Left lobe of liver (tissue), 2 donors: ENCODE measurements around the gene ASB3. TPM values are rescaled to one million over a fixed set of nuclear protein-coding genes. Genes with fewer than 3 reads are reported as not detected.
"Not testable (repeated sequence)": the region's sequence is repeated elsewhere in the genome, so short reads cannot be mapped to it uniquely, and the experiment has no call there.

Experiments used
- ATAC-seq: fragments of 200-7000 bp; cut with Tn5 transposase; one replicate; pipeline ENCODE4 v1.9.1; 2020; ENCODE audit warnings: mild to moderate bottlenecking, moderate library complexity
- DNase-seq: peaks from one replicate; pipeline ENCODE4 v3.0.0-alpha.2; 2020; ENCODE audit warnings: low spot score
- total RNA-seq: library from RNA; stranded (reverse); gene quantifications from one replicate; pipeline ENCODE4 v1.2.1, GENCODE V29; 2021
- donor health status: DM: no; HTN: no; CAD: no; lungs with moderate emphysema.
- donor health status: DM: no; HTN: yes; CAD: no.

ASB3 gene
- 5.2 TPM for total RNA-seq

- DNase-seq (peak; percentile 92), ATAC-seq (peak; percentile 97)
Observed at GRCh38 chr2:53786705-53787613, at the start of gene ASB3, which contains the start of gene ERLEC1. Gene ASB3 (minus strand): TSS chr2:53786953. CDS start chr2:53765572, 21,381 bp downstream. Gene ERLEC1 (plus strand): TSS chr2:53787044. CDS start chr2:53787211, 167 bp downstream.

- DNase-seq, ATAC-seq: not testable (repeated sequence)
Observed at GRCh38 chr2:53829980-53830290, 43.2 kb upstream of the ASB3 start.

GRCh38 chr2:53829273-53829979, 42.7 kb upstream of the ASB3 start:
- ATAC-seq, result peak; percentile 65

GRCh38 chr2:53828331-53828730, 41.6 kb upstream of the ASB3 start:
- ATAC-seq (no peak), DNase-seq (no peak)

More at GRCh38 chr2:53829273-53829979, 42.7 kb upstream of the ASB3 start:
- DNase-seq, result peak; percentile 70

GRCh38 chr2:53827398-53828175, 40.8 kb upstream of the ASB3 start:
- ATAC-seq, result no peak
- DNase-seq, result no peak

GRCh38 chr2:53826587-53827397, 40.0 kb upstream of the ASB3 start:
- DNase-seq, result peak; percentile 66
- ATAC-seq, result peak; percentile 76

- no peak for DNase-seq
- ATAC-seq, result no peak
Observed at GRCh38 chr2:53826030-53826410, 39.3 kb upstream of the ASB3 start.

GRCh38 chr2:53823639-53824038, 36.9 kb upstream of the ASB3 start:
- not testable (repeated sequence) for DNase-seq, ATAC-seq

GRCh38 chr2:53821810-53822209, 35.1 kb upstream of the ASB3 start:
- DNase-seq (no peak), ATAC-seq (no peak)

- no peak for DNase-seq
- ATAC-seq, result no peak
Observed at GRCh38 chr2:53820711-53821110, 34.0 kb upstream of the ASB3 start.

- no peak for DNase-seq
- no peak for ATAC-seq
Observed at GRCh38 chr2:53820048-53820447, 33.3 kb upstream of the ASB3 start.

GRCh38 chr2:53819634-53820033, 32.9 kb upstream of the ASB3 start:
- no peak for ATAC-seq
- DNase-seq, result no peak

- ATAC-seq (peak; percentile 79), DNase-seq (no peak)
Observed at GRCh38 chr2:53818854-53819435, 32.2 kb upstream of the ASB3 start.

- DNase-seq (no peak), ATAC-seq (peak; percentile 85)
Observed at GRCh38 chr2:53813151-53813550, 26.4 kb upstream of the ASB3 start.

GRCh38 chr2:53811601-53812000, 24.8 kb upstream of the ASB3 start:
- no peak for DNase-seq
- ATAC-seq, result no peak

GRCh38 chr2:53802617-53803151, 15.9 kb upstream of the ASB3 start:
- ATAC-seq (peak; percentile 17), DNase-seq (no peak)

GRCh38 chr2:53801547-53801946, 14.8 kb upstream of the ASB3 start:
- ATAC-seq (no peak), DNase-seq (no peak)

- DNase-seq (no peak), ATAC-seq (no peak)
Observed at GRCh38 chr2:53793821-53794220, 7.1 kb upstream of the ASB3 start.

GRCh38 chr2:53793261-53793660, 6.5 kb upstream of the ASB3 start:
- ATAC-seq, result no peak
- DNase-seq, result no peak
